DOHH2 (cell line): Measurements from ENCODE around the gene TSC2.
"Not testable (repeated sequence)": the region's sequence is repeated elsewhere in the genome, so short reads cannot be mapped to it uniquely, and the experiment has no call there.

Experiments used
- EZH2phosphoT487 ChIP-seq: fragments of 200-600 bp; sonication (generic); IDR thresholded peaks from 2 replicates; pipeline ENCODE4 v1.6.1; 2017; ENCODE audit warnings: borderline replicate concordance, mild to moderate bottlenecking, antibody characterized with exemption, low read length, moderate library complexity, mixed read lengths
- TF ChIP-seq, protein P1 (sequence below): fragments of 200-600 bp; sonication (generic); IDR thresholded peaks from one replicate; pipeline ENCODE4 v1.5.1; 2014; ENCODE audit warnings: antibody characterized with exemption, mild to moderate bottlenecking, low read depth, low read length; ENCODE audit not compliant: poor library complexity, severe bottlenecking

DNA sequence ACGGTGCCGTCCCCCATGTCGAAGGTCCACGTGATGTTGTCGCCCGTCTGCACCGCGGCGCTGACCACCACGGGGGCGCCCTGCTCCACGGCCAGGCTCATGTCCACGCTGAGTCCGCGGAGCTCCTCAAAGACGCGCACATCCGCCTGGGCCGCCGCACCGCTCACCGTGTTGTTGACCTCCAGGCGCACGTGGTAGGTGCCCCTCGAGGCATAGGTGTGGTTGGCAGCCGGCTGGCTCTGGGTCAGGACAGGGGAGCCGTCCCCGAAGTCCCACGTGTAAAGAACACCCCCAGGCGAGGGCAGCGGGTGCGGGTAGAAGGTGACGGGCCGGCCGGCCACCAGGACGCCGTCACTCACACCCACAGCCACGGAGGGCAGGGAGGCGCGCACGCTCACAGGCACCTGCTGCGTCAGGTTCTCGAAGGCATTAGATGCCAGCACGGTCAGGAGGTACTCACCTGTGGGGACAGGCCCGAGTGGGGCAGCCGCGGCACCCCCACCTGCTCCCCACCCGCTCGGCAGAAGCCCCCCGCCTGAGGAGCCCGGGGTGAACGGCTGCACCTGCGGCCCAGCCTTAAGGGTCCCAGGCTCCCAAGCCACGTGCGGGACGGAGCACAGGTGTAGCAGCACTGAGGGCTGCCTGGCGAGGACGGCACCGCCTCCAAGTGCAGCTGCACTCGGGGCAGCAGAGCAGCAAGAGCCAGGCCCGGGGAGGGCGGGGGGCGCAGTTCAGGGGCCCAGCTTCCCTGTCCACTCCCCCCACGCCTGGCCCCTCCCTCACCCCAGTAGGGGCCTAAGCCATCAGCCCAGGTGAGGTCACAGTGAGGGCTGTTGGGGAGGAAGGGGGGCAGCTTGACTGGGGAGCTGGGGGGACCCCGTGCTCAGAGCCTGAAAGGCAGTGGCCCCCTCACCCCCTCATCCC is 63.9 kb downstream of the TSC2 start:
- TF ChIP-seq, protein P1, sequence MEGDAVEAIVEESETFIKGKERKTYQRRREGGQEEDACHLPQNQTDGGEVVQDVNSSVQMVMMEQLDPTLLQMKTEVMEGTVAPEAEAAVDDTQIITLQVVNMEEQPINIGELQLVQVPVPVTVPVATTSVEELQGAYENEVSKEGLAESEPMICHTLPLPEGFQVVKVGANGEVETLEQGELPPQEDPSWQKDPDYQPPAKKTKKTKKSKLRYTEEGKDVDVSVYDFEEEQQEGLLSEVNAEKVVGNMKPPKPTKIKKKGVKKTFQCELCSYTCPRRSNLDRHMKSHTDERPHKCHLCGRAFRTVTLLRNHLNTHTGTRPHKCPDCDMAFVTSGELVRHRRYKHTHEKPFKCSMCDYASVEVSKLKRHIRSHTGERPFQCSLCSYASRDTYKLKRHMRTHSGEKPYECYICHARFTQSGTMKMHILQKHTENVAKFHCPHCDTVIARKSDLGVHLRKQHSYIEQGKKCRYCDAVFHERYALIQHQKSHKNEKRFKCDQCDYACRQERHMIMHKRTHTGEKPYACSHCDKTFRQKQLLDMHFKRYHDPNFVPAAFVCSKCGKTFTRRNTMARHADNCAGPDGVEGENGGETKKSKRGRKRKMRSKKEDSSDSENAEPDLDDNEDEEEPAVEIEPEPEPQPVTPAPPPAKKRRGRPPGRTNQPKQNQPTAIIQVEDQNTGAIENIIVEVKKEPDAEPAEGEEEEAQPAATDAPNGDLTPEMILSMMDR: not testable (repeated sequence)
- TF ChIP-seq EZH2phosphoT487: not testable (repeated sequence)
